Measurements from ENCODE around the gene OR5H6.

DNA sequence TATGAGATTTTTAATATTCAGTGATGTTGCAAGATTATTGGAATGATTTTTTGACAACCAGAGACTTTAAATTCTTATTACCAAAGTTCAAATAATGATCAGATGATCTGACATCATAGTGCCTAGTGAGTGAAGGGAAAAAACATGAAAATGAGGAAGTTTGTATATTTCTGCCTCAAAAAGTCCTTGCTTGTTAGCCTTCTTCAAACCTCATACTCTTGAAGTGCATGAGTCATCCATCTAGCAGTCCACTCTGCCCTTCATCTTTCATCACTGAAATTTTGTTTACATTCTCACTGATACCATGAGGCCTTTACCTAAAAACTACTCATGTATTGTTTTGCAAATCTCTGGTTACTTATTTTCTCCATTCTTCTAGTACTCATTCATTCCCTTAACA, 23.9 kb upstream of the OR5H6 start:
- TF ChIP-seq, protein P1, sequence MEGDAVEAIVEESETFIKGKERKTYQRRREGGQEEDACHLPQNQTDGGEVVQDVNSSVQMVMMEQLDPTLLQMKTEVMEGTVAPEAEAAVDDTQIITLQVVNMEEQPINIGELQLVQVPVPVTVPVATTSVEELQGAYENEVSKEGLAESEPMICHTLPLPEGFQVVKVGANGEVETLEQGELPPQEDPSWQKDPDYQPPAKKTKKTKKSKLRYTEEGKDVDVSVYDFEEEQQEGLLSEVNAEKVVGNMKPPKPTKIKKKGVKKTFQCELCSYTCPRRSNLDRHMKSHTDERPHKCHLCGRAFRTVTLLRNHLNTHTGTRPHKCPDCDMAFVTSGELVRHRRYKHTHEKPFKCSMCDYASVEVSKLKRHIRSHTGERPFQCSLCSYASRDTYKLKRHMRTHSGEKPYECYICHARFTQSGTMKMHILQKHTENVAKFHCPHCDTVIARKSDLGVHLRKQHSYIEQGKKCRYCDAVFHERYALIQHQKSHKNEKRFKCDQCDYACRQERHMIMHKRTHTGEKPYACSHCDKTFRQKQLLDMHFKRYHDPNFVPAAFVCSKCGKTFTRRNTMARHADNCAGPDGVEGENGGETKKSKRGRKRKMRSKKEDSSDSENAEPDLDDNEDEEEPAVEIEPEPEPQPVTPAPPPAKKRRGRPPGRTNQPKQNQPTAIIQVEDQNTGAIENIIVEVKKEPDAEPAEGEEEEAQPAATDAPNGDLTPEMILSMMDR (IDR thresholded peaks at IDR 0.05; ENCODE audit: poor library complexity), result no peak
- TF ChIP-seq EZH2 (IDR thresholded peaks at IDR 0.05; ENCODE audit: borderline replicate concordance), result no peak

Measured in hepatocyte (in vitro differentiated cells).